Measurements from ENCODE around the gene ABCD1. TPM values are rescaled to one million over a fixed set of nuclear protein-coding genes. Genes with fewer than 3 reads are reported as not detected.

Gene ABCD1
- total and polyA plus RNA-seq, 10 donors: 5.1 to 28.1 (median 19.6) TPM

GRCh38 chrX:153780678-153781427, 56.2 kb downstream of the ABCD1 start, which contains the start of gene SRPK3:
SRPK3 (plus strand) TSS chrX:153781041; CDS start chrX:153781087, 46 bp downstream.
- peaks cover 0 to 46% (median 8%) of the 10 kb centered on the region in 7 donors for H3K27me3 ChIP-seq (replicated peaks in 1 of 7)
- DNase-seq: no peak
- peaks cover 0 to 28% (median 6%) of the 10 kb centered on the region in 6 donors for H3K36me3 ChIP-seq
- intact Hi-C loops (cut with DNase I; ENCODE audit: low total_unique reads): no loop called here
- 29 to 62% (median 41%) methylated on average over 25 to 52 of the region's 52 CpGs; no CpG with 5 or more reads in 1 of the 5 donors for WGBS, 5 donors
- H3K27ac ChIP-seq: no peak within 1 kb of the TSS
- TF ChIP-seq CTCF (IDR thresholded peaks at IDR 0.05 in 8 of 11, conservative IDR thresholded peaks at IDR 0.05 in 3 of 11) (no peak), POLR2A (IDR thresholded peaks at IDR 0.05) (no peak), POLR2AphosphoS5 (IDR thresholded peaks at IDR 0.05) (peak in 1 of 3 donors; percentile 24)
- peaks cover 0 to 29% (median 10%) of the 10 kb centered on the region in 6 donors for H3K4me1 ChIP-seq
- no peaks in the 10 kb centered on the region for H3K9me3 ChIP-seq
- no peak within 1 kb of the TSS for H3K4me3 ChIP-seq

- Histone ChIP-seq H3K4me1 (peaks cover 0 to 29% (median 10%) of the 10 kb centered on the region in 6 donors), H3K36me3 (peaks cover 0 to 34% (median 12%) of the 10 kb centered on the region in 6 donors), H3K27me3 (replicated peaks in 1 of 7) (peaks cover 0 to 46% (median 8%) of the 10 kb centered on the region in 7 donors), H3K4me3 (no peak overlapping the region), H3K9me3 (no peaks in the 10 kb centered on the region), H3K27ac (no peak overlapping the region)
- DNase-seq: no peak
- TF ChIP-seq POLR2AphosphoS5 (IDR thresholded peaks at IDR 0.05): peak in 1 of 3 donors; percentile 31
- no peak for TF ChIP-seq CTCF (IDR thresholded peaks at IDR 0.05 in 8 of 11, conservative IDR thresholded peaks at IDR 0.05 in 3 of 11)
- intact Hi-C loops (cut with DNase I; ENCODE audit: low total_unique reads): no loop called here
- WGBS, 5 donors: 71 to 94% (median 82%) methylated on average over 6 to 24 of the region's 24 CpGs
Measured at GRCh38 chrX:153781428-153782047, 56.9 kb downstream of the ABCD1 start.

DNA sequence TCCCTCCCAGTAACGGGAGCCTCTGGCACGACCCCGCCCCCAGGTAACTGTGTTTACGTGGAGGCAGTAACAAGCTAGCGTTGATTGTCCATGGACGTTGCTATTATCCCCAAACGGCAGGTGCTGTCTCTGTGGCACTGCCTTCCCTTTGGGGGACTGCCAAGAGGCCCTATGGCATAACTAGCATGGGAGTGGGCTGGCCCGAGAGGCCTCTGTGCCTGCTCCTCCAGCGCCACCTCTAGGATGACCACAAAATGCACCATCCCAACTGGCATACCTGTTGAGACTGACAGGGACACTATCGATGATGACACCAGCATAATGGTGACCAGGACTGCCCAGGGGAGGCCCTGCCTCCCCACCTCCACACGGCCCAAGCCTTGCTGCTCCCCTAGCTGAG, 57.7 kb downstream of the ABCD1 start:
- TF ChIP-seq POLR2AphosphoS5 (IDR thresholded peaks at IDR 0.05) (no peak), CTCF (IDR thresholded peaks at IDR 0.05 in 8 of 11, conservative IDR thresholded peaks at IDR 0.05 in 3 of 11) (no peak), POLR2A (IDR thresholded peaks at IDR 0.05) (no peak)
- 63 to 82% (median 73%) methylated on average over 8 to 11 of the region's 11 CpGs; no CpG with 5 or more reads in 1 of the 5 donors for WGBS, 5 donors
- Histone ChIP-seq H3K27ac (no peak overlapping the region), H3K4me1 (peaks cover 0 to 29% (median 10%) of the 10 kb centered on the region in 6 donors), H3K4me3 (no peak overlapping the region), H3K9me3 (no peaks in the 10 kb centered on the region), H3K27me3 (replicated peaks in 1 of 7) (peaks cover 0 to 43% (median 8%) of the 10 kb centered on the region in 7 donors), H3K36me3 (peaks cover 0 to 42% (median 20%) of the 10 kb centered on the region in 6 donors)
- no peak for DNase-seq
- intact Hi-C loops (cut with DNase I; ENCODE audit: low total_unique reads): no loop called here

DNA sequence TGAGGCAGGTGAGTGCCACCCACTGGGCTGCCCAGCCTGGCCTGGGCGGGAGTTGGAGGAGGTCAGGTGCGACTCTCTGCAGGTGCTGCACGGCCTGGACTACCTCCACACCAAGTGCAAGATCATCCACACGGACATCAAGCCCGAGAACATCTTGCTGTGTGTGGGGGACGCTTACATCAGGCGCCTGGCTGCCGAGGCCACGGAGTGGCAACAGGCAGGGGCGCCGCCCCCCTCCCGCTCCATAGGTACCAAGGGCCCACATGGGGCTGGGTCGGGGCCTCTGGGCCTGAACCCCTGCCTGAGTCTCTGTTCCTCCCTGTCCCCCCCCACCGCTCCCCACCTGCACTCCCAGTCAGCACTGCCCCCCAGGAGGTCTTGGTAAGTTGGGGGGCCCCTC, 58.2 kb downstream of the ABCD1 start:
- H3K36me3 ChIP-seq: peaks cover 0 to 48% (median 24%) of the 10 kb centered on the region in 6 donors
- no peak for DNase-seq
- H3K27me3 ChIP-seq (replicated peaks in 1 of 7): peaks cover 0 to 37% (median 8%) of the 10 kb centered on the region in 7 donors
- TF ChIP-seq POLR2A (IDR thresholded peaks at IDR 0.05) (no peak), POLR2AphosphoS5 (IDR thresholded peaks at IDR 0.05) (no peak), CTCF (IDR thresholded peaks at IDR 0.05 in 8 of 11, conservative IDR thresholded peaks at IDR 0.05 in 3 of 11) (no peak)
- H3K4me1 ChIP-seq: peaks cover 0 to 29% (median 10%) of the 10 kb centered on the region in 6 donors
- no peak overlapping the region for H3K4me3 ChIP-seq
- H3K9me3 ChIP-seq: no peaks in the 10 kb centered on the region
- 90 to 92% (median 91%) methylated on average over 11 to 14 of the region's 14 CpGs; no CpG with 5 or more reads in 1 of the 5 donors for WGBS, 5 donors
- intact Hi-C loops (cut with DNase I; ENCODE audit: low total_unique reads): no loop called here
- no peak overlapping the region for H3K27ac ChIP-seq
